Measurements from ENCODE around the gene FBXO34.

Gene FBXO34

DNA sequence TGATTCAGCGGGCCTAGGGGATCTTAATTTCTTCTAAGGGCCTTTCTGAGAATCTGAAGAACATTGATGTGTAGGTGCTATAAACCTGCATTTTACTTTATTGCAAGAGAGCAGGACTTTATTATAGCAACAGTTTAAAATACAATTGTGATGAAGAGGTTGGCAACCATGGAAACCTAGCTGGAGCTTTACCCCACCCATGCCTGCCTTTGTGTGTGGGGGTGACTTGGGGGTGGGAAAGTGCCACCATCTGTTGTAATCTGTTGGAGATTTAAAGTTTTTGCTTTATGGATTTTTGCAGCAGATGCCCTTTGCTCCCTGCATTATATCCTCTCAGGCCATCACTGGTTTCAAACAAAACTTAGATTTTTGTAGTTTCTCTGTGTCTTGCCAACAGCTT, 75.8 kb downstream of the FBXO34 start (continued):
- TF ChIP-seq, protein P1, sequence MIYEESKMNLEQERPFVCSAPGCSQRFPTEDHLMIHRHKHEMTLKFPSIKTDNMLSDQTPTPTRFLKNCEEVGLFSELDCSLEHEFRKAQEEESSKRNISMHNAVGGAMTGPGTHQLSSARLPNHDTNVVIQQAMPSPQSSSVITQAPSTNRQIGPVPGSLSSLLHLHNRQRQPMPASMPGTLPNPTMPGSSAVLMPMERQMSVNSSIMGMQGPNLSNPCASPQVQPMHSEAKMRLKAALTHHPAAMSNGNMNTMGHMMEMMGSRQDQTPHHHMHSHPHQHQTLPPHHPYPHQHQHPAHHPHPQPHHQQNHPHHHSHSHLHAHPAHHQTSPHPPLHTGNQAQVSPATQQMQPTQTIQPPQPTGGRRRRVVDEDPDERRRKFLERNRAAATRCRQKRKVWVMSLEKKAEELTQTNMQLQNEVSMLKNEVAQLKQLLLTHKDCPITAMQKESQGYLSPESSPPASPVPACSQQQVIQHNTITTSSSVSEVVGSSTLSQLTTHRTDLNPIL (CRISPR knock-in tag; IDR thresholded peaks at IDR 0.05; ENCODE audit: low read depth) = no peak

DNA sequence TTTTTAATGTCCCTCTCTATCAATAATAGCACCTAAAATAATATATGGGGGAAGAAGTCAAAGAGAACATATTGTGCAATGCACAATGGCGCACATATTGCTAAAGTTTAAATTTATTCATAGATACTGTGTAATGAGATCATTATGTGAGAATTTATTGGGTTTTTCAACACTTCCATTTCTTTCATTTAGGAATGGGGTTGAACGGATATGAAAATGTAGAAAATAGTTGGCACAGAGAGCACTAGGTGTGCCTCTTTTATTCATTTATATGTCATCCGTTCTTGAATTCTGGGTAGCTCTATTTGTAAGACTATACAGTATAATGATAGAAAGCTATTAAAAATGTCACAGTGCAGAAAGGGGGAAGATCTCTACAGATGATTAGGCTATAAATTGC, 76.5 kb downstream of the FBXO34 start:
- TF ChIP-seq ZFP30 (CRISPR knock-in tag; IDR thresholded peaks at IDR 0.05) (no peak), ARNTL (CRISPR knock-in tag; IDR thresholded peaks at IDR 0.05; ENCODE audit: borderline replicate concordance, low read depth) (no peak), ZNF565 (CRISPR knock-in tag; conservative IDR thresholded peaks at IDR 0.05; ENCODE audit: low read depth) (no peak), TOX (CRISPR knock-in tag; IDR thresholded peaks at IDR 0.05; ENCODE audit: borderline replicate concordance) (no peak), TCF4 (CRISPR knock-in tag; IDR thresholded peaks at IDR 0.05; ENCODE audit: borderline replicate concordance) (no peak), SNAI2 (CRISPR knock-in tag; IDR thresholded peaks at IDR 0.05) (no peak), ZNF8 (CRISPR knock-in tag; IDR thresholded peaks at IDR 0.05) (no peak), ISL1 (CRISPR knock-in tag; IDR thresholded peaks at IDR 0.05) (no peak), PPARA (CRISPR knock-in tag; IDR thresholded peaks at IDR 0.05; ENCODE audit: borderline replicate concordance) (no peak), ZC3H10 (CRISPR knock-in tag; IDR thresholded peaks at IDR 0.05) (no peak), CSDC2 (CRISPR knock-in tag; IDR thresholded peaks at IDR 0.05) (no peak)
- TF ChIP-seq, protein P1 (CRISPR knock-in tag; IDR thresholded peaks at IDR 0.05; ENCODE audit: low read depth) = no peak
- TF ChIP-seq, protein P2, sequence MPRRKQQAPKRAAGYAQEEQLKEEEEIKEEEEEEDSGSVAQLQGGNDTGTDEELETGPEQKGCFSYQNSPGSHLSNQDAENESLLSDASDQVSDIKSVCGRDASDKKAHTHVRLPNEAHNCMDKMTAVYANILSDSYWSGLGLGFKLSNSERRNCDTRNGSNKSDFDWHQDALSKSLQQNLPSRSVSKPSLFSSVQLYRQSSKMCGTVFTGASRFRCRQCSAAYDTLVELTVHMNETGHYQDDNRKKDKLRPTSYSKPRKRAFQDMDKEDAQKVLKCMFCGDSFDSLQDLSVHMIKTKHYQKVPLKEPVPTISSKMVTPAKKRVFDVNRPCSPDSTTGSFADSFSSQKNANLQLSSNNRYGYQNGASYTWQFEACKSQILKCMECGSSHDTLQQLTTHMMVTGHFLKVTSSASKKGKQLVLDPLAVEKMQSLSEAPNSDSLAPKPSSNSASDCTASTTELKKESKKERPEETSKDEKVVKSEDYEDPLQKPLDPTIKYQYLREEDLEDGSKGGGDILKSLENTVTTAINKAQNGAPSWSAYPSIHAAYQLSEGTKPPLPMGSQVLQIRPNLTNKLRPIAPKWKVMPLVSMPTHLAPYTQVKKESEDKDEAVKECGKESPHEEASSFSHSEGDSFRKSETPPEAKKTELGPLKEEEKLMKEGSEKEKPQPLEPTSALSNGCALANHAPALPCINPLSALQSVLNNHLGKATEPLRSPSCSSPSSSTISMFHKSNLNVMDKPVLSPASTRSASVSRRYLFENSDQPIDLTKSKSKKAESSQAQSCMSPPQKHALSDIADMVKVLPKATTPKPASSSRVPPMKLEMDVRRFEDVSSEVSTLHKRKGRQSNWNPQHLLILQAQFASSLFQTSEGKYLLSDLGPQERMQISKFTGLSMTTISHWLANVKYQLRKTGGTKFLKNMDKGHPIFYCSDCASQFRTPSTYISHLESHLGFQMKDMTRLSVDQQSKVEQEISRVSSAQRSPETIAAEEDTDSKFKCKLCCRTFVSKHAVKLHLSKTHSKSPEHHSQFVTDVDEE (CRISPR knock-in tag; IDR thresholded peaks at IDR 0.05) = no peak
- no peak for ATAC-seq

DNA sequence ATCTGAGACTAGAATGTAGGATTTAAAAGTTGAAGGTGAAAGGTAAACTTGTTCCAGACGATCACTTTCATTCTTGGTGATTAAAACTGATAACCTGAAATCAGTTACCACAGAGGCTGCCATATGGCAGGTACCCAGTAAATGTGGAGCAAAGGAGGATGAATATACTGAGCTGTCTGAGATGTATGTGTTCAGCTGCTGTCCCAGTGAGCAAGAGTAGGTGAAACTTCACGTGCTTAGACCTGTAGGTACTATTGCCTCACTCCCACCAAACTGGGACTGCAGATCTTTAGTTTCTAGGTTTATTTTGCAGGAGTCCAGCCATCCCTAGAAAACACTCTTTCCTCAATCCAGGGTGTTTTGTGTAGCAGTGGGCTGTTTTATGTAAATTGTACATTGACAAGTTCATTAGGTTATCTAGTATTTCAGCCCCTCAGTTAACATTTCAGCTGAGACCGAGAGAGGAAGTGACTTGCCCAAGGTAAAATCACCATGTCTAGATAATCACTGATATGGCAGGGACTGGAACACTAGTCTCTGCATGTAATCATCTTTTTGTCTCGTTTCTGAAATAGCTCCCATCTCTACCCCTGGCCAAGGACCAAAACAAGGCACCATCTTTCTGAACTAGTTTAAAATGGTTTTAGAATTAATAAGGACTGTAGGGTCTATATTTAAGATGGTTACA, 77.7 kb downstream of the FBXO34 start:
- ATAC-seq = no peak
- TF ChIP-seq ZC3H10 (CRISPR knock-in tag; IDR thresholded peaks at IDR 0.05) (no peak), RARB (CRISPR knock-in tag; IDR thresholded peaks at IDR 0.05) (no peak), OSR1 (CRISPR knock-in tag; IDR thresholded peaks at IDR 0.05) (no peak), ESRRG (CRISPR knock-in tag; IDR thresholded peaks at IDR 0.05) (no peak)
- TF ChIP-seq, protein P3, sequence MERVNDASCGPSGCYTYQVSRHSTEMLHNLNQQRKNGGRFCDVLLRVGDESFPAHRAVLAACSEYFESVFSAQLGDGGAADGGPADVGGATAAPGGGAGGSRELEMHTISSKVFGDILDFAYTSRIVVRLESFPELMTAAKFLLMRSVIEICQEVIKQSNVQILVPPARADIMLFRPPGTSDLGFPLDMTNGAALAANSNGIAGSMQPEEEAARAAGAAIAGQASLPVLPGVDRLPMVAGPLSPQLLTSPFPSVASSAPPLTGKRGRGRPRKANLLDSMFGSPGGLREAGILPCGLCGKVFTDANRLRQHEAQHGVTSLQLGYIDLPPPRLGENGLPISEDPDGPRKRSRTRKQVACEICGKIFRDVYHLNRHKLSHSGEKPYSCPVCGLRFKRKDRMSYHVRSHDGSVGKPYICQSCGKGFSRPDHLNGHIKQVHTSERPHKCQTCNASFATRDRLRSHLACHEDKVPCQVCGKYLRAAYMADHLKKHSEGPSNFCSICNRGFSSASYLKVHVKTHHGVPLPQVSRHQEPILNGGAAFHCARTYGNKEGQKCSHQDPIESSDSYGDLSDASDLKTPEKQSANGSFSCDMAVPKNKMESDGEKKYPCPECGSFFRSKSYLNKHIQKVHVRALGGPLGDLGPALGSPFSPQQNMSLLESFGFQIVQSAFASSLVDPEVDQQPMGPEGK (CRISPR knock-in tag; IDR thresholded peaks at IDR 0.05; ENCODE audit: borderline replicate concordance) = no peak
- TF ChIP-seq, protein P4, sequence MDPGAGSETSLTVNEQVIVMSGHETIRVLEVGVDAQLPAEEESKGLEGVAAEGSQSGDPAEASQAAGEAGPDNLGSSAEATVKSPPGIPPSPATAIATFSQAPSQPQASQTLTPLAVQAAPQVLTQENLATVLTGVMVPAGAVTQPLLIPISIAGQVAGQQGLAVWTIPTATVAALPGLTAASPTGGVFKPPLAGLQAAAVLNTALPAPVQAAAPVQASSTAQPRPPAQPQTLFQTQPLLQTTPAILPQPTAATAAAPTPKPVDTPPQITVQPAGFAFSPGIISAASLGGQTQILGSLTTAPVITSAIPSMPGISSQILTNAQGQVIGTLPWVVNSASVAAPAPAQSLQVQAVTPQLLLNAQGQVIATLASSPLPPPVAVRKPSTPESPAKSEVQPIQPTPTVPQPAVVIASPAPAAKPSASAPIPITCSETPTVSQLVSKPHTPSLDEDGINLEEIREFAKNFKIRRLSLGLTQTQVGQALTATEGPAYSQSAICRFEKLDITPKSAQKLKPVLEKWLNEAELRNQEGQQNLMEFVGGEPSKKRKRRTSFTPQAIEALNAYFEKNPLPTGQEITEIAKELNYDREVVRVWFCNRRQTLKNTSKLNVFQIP (CRISPR knock-in tag; IDR thresholded peaks at IDR 0.05; ENCODE audit: borderline replicate concordance, low read depth) = no peak

DNA sequence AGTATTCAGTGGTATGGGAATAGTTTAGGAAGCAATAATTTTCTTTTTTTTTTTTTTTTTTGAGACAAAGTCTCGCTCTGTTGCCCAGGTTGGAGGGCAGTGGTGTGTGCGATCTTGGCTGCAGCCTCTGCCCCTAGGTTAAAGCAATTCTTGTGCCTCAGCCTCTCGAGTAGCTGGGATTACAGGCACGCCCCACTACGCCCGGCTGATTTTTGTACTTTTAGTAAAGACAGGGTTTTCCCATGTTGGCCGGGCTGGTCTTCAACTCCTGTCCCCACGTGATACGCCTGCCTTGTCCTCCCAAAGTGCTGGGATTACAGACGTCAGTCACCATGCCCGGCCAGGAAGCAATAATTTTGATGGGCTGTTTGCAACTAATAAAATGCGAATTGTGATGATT, 78.3 kb downstream of the FBXO34 start:
- no peak for ATAC-seq
- TF ChIP-seq ARNTL (CRISPR knock-in tag; IDR thresholded peaks at IDR 0.05; ENCODE audit: borderline replicate concordance, low read depth) (no peak), PPARA (CRISPR knock-in tag; IDR thresholded peaks at IDR 0.05; ENCODE audit: borderline replicate concordance) (no peak)
- TF ChIP-seq, protein P2 (CRISPR knock-in tag; IDR thresholded peaks at IDR 0.05) = no peak
